Measurements from ENCODE around the gene INVS. TPM values are rescaled to one million over a fixed set of nuclear protein-coding genes. Genes with fewer than 3 reads are reported as not detected.
"Not testable (repeated sequence)": the region's sequence is repeated elsewhere in the genome, so short reads cannot be mapped to it uniquely, and the experiment has no call there.

The INVS gene
- total RNA-seq, 1 donor from 2014 or later: 34.0 TPM

DNA sequence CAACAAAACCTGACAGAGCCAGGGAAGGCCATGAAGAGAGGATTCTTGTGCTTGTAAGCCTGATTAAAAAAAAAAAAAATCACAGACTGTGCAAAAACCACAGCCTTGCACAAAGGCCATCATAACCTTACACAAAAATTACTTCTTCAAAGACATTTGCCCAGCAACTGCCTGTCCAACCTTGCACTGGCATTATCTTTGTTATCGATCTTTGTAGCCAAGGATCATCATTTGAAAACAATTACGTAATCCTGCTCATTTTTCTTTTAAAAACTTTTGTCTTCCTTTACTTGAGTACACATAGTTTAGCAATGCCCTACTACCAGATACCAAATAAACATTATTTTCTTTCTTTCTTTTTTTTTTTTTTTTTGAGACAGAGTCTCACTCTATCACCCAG lies 128.6 kb downstream of the INVS start:
- Mint-ChIP-seq H3K36me3 (ENCODE audit: low read depth) (peaks cover 50% of the 10 kb centered on the region), H3K4me1 (peaks cover 2% of the 10 kb centered on the region), H3K27me3 (no peaks in the 10 kb centered on the region), H3K27ac (no peak overlapping the region), H3K9me3 (peaks cover 5% of the 10 kb centered on the region), H3K4me3 (no peak overlapping the region)
- TF ChIP-seq, protein P1, sequence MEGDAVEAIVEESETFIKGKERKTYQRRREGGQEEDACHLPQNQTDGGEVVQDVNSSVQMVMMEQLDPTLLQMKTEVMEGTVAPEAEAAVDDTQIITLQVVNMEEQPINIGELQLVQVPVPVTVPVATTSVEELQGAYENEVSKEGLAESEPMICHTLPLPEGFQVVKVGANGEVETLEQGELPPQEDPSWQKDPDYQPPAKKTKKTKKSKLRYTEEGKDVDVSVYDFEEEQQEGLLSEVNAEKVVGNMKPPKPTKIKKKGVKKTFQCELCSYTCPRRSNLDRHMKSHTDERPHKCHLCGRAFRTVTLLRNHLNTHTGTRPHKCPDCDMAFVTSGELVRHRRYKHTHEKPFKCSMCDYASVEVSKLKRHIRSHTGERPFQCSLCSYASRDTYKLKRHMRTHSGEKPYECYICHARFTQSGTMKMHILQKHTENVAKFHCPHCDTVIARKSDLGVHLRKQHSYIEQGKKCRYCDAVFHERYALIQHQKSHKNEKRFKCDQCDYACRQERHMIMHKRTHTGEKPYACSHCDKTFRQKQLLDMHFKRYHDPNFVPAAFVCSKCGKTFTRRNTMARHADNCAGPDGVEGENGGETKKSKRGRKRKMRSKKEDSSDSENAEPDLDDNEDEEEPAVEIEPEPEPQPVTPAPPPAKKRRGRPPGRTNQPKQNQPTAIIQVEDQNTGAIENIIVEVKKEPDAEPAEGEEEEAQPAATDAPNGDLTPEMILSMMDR (IDR thresholded peaks at IDR 0.05): no peak
- POLR2A ChIA-PET: no interaction called here
- intact Hi-C loops (cut with micrococcal nuclease): no loop called here
- CTCF ChIA-PET: no interaction called here
- no peak for DNase-seq
- ATAC-seq (ENCODE audit: low read depth): no peak

DNA sequence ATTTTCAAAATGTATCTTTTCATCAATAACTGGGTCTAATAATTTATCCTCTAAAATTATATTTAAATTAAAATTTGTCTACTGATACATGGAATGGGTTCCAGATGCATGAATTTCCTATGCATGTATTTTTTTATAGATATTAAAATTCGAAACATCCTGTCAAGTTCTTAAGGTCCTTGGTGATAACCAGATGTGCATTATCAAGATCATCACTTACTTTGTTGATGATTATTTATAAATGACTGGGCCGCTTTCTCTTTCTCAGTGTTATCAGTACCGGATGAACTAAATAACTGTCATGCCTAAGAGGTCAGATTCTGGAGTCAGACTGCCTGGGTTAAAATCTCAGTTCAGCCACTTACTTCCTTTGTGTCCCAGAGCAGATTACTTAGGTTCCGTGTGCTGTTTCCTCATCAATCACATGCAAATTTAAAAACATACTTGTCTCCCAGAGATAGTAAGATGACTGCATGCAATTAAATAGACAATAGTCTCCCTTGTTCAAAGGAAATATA lies 129.4 kb downstream of the INVS start:
- no peak overlapping the region for H3K4me3 Mint-ChIP-seq
- no peak overlapping the region for H3K27ac Mint-ChIP-seq
- H3K36me3 Mint-ChIP-seq (ENCODE audit: low read depth): peaks cover 56% of the 10 kb centered on the region
- H3K9me3 Mint-ChIP-seq: peaks cover 5% of the 10 kb centered on the region
- intact Hi-C loops (cut with micrococcal nuclease): no loop called here
- ChIA-PET CTCF (no interaction called here), POLR2A (no interaction called here)
- no peaks in the 10 kb centered on the region for H3K27me3 Mint-ChIP-seq
- peaks cover 2% of the 10 kb centered on the region for H3K4me1 Mint-ChIP-seq
- ATAC-seq (ENCODE audit: low read depth) (no peak), DNase-seq (no peak)
- TF ChIP-seq, protein P1 (IDR thresholded peaks at IDR 0.05): no peak

DNA sequence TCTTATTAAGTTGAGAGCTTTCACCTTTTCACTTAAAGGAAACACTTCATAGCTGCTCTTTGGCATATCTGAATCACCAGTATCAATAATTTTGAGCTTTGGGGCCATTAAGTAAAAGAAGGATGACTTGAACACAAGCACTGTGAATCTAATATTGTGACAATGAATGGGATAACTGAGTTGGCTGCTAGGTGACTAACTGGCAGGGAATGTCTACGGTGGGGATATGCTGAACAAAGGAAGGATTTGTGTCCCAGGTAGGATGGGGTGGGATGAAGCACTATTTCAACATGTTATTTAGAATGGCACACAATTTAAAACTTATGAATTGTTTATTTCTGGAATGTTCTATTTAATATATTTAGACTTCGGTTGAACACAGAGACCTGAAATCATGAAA lies 130.1 kb downstream of the INVS start:
- Mint-ChIP-seq H3K36me3 (ENCODE audit: low read depth) (peaks cover 58% of the 10 kb centered on the region), H3K27me3 (no peaks in the 10 kb centered on the region), H3K9me3 (peaks cover 5% of the 10 kb centered on the region), H3K4me3 (no peak overlapping the region), H3K27ac (no peak overlapping the region), H3K4me1 (peaks cover 2% of the 10 kb centered on the region)
- ChIA-PET POLR2A (no interaction called here), CTCF (no interaction called here)
- ATAC-seq (ENCODE audit: low read depth): no peak
- TF ChIP-seq, protein P1 (IDR thresholded peaks at IDR 0.05): no peak
- no peak for DNase-seq
- intact Hi-C loops (cut with micrococcal nuclease): no loop called here

DNA sequence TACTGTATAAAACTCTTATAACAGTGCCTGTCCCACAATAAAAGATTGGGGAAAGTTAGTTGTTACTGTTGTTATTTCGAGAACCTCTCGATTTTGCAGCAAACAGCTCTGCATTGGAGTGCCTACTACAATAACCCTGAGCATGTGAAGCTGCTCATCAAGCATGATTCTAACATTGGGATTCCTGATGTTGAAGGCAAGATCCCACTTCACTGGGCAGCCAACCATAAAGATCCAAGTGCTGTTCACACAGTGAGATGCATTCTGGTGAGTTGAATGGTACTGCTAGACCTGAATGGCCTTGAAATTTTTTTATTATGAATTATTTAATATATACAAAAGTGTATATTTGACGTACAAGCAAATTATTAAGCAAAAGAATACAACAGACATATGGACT lies 130.5 kb downstream of the INVS start:
- Mint-ChIP-seq H3K9me3 (peaks cover 5% of the 10 kb centered on the region), H3K27ac (no peak overlapping the region), H3K27me3 (no peaks in the 10 kb centered on the region), H3K4me3 (no peak overlapping the region), H3K4me1 (no peaks in the 10 kb centered on the region), H3K36me3 (ENCODE audit: low read depth) (peaks cover 60% of the 10 kb centered on the region)
- TF ChIP-seq, protein P1 (IDR thresholded peaks at IDR 0.05): no peak
- intact Hi-C loops (cut with micrococcal nuclease): no loop called here
- POLR2A ChIA-PET: no interaction called here
- CTCF ChIA-PET: no interaction called here
- no peak for ATAC-seq (ENCODE audit: low read depth)
- DNase-seq: no peak

DNA sequence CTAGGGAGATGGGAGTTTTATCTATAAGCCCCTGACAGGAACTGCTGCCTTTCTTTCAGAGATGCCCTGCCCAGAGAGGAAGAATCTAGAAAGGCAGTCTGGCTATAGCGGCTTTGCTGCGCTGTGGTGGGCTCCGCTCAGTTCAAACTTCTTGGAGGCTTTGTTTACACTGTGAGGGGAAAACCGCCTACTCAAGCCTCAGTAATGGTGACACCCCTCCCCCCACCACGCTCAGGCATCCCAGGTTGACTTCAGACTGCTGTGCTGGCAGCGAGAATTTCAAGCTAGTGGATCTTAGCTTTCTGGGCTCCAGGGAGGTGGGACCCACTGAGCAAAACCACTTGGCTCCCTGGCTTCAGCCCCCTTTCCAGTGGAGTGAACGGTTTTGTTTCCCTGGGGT lies 137.9 kb downstream of the INVS start:
- H3K4me3 Mint-ChIP-seq: not testable (repeated sequence)
- H3K36me3 Mint-ChIP-seq (ENCODE audit: low read depth): peaks cover 54% of the 10 kb centered on the region

DNA sequence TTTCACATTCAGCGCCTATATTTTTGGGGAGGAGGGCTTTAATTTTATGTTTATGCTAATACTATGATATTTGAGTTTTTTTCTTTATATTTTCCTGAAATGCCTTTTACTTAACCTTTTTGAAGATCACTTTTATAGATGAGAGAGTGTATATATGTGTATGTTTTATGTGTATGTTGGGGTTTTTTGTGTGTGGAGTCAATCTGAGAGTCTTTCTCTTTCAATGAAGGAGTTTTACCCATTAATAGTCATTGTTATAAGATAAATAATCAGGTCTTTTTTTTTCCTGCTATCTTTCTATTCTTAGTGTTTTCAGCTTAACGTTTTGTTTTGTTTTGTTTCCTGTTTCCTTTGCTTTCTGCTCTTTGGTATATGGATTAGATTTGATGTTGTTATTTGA lies 141.5 kb downstream of the INVS start:
- no peak for ATAC-seq (ENCODE audit: low read depth)
- intact Hi-C loops (cut with micrococcal nuclease): no loop called here
- Mint-ChIP-seq H3K36me3 (ENCODE audit: low read depth) (peaks cover 49% of the 10 kb centered on the region), H3K27ac (no peak overlapping the region), H3K27me3 (no peaks in the 10 kb centered on the region), H3K4me1 (no peaks in the 10 kb centered on the region), H3K4me3 (no peak overlapping the region), H3K9me3 (no peaks in the 10 kb centered on the region)
- CTCF ChIA-PET: no interaction called here
- DNase-seq: no peak
- POLR2A ChIA-PET: no interaction called here
- TF ChIP-seq, protein P1 (IDR thresholded peaks at IDR 0.05): no peak

More for the DNA sequence above, 137.9 kb downstream of the INVS start:
- ATAC-seq (ENCODE audit: low read depth); DNase-seq; H3K9me3 Mint-ChIP-seq; H3K27ac Mint-ChIP-seq; H3K27me3 Mint-ChIP-seq; CTCF ChIA-PET; POLR2A ChIA-PET; H3K4me1 Mint-ChIP-seq; intact Hi-C loops (cut with micrococcal nuclease): not testable (repeated sequence)
